Mesodermal cell (in vitro differentiated cells): ENCODE data around the gene METTL17.
A peak's percentile ranks its signal among the peaks of the same experiment; 100 is the strongest.
"Not testable (repeated sequence)": the region's sequence is repeated elsewhere in the genome, so short reads cannot be mapped to it uniquely, and the experiment has no call there.

Experiments
- H3K27ac ChIP-seq: 2 replicates; pipeline ENCODE4 v1.7.0; 2013; ENCODE audit warnings: mild to moderate bottlenecking, low read depth, low read length, moderate library complexity; ENCODE audit not compliant: severe bottlenecking
- H3K36me3 ChIP-seq: 2 replicates; pipeline ENCODE4 v1.7.1; 2013; ENCODE audit warnings: mild to moderate bottlenecking, low read length, moderate library complexity; ENCODE audit not compliant: control insufficient read depth, insufficient read depth
- H3K4me1 ChIP-seq: one replicate; pipeline ENCODE4 v1.7.1; 2013; ENCODE audit warnings: mild to moderate bottlenecking, low read length; ENCODE audit not compliant: insufficient read depth, control insufficient read depth, poor library complexity, severe bottlenecking
- H3K4me3 ChIP-seq: 2 replicates; pipeline ENCODE4 v1.7.0; 2013; ENCODE audit warnings: low read length, control low read depth, mild to moderate bottlenecking; ENCODE audit not compliant: insufficient read depth, poor library complexity, severe bottlenecking; ENCODE audit errors: extremely low read depth
- H3K9me3 ChIP-seq: 2 replicates; pipeline ENCODE4 v1.7.1; 2013; ENCODE audit warnings: mild to moderate bottlenecking, low read length, moderate library complexity; ENCODE audit not compliant: control insufficient read depth
- WGBS, 2 experiments: methylation state at CpG; one replicate each; pipeline ENCODE4 v1.1.5; 2013; ENCODE audit warnings: missing lambda C conversion rate in 2 of 2; ENCODE audit not compliant: insufficient coverage in 2 of 2; 5-methylcytosine and 5-hydroxymethylcytosine counted together

METTL17 gene

GRCh38 chr14:20971705-20972021 is 18.1 kb upstream of the METTL17 start:
- H3K4me1 ChIP-seq: peaks cover 27% of the 10 kb centered on the region
- no peaks in the 10 kb centered on the region for H3K36me3 ChIP-seq
- peak overlapping the region; percentile 63 for H3K4me3 ChIP-seq
- no peaks in the 10 kb centered on the region for H3K9me3 ChIP-seq
- H3K27ac ChIP-seq: peak overlapping the region; percentile 80
- 13 to 29% methylated on average over 8 of the region's 8 CpGs for WGBS, 2 experiments

GRCh38 chr14:20973501-20973900 is 16.3 kb upstream of the METTL17 start:
- Histone ChIP-seq H3K27ac (no peak overlapping the region), H3K4me1 (peaks cover 32% of the 10 kb centered on the region), H3K36me3 (no peaks in the 10 kb centered on the region), H3K4me3 (no peak overlapping the region), H3K9me3 (no peaks in the 10 kb centered on the region)
- 100% methylated on average over 1 of the region's 3 CpGs; no CpG with 5 or more reads in 1 of the 2 experiments for WGBS, 2 experiments

GRCh38 chr14:20976291-20976690 is 13.5 kb upstream of the METTL17 start:
- no peaks in the 10 kb centered on the region for H3K9me3 ChIP-seq
- H3K36me3 ChIP-seq: no peaks in the 10 kb centered on the region
- H3K4me3 ChIP-seq: no peak overlapping the region
- H3K4me1 ChIP-seq: peaks cover 32% of the 10 kb centered on the region
- no CpG with 5 or more reads among the region's 1 CpG for WGBS, 2 experiments
- H3K27ac ChIP-seq: no peak overlapping the region

GRCh38 chr14:20978687-20979086 is 11.1 kb upstream of the METTL17 start:
- no peaks in the 10 kb centered on the region for H3K36me3 ChIP-seq
- no peak overlapping the region for H3K4me3 ChIP-seq
- H3K27ac ChIP-seq: no peak overlapping the region
- peaks cover 17% of the 10 kb centered on the region for H3K4me1 ChIP-seq
- WGBS, 2 experiments: 100% methylated on average over 1 of the region's 1 CpG
- H3K9me3 ChIP-seq: no peaks in the 10 kb centered on the region

- Histone ChIP-seq H3K9me3 (no peaks in the 10 kb centered on the region), H3K36me3 (no peaks in the 10 kb centered on the region), H3K4me1 (peaks cover 5% of the 10 kb centered on the region), H3K4me3 (no peak overlapping the region), H3K27ac (no peak overlapping the region)
- WGBS, 2 experiments: 83 to 89% methylated on average over 1 of the region's 1 CpG
These were observed 8.9 kb upstream of the METTL17 start for GRCh38 chr14:20980906-20981305.

GRCh38 chr14:20982646-20983369 is 7.0 kb upstream of the METTL17 start:
- Histone ChIP-seq H3K36me3 (no peaks in the 10 kb centered on the region), H3K4me3 (no peak overlapping the region), H3K9me3 (no peaks in the 10 kb centered on the region), H3K4me1 (peaks cover 14% of the 10 kb centered on the region), H3K27ac (no peak overlapping the region)
- WGBS, 2 experiments: 67% methylated on average over 1 of the region's 2 CpGs; no CpG with 5 or more reads in 1 of the 2 experiments

- not testable (repeated sequence) for H3K27ac ChIP-seq, H3K9me3 ChIP-seq, H3K4me3 ChIP-seq, H3K36me3 ChIP-seq
- peaks cover 18% of the 10 kb centered on the region for H3K4me1 ChIP-seq
- 100% methylated on average over 4 of the region's 4 CpGs; no CpG with 5 or more reads in 1 of the 2 experiments for WGBS, 2 experiments
These were observed 4.1 kb upstream of the METTL17 start for GRCh38 chr14:20985650-20986049.

- 63 to 75% methylated on average over 2 of the region's 2 CpGs for WGBS, 2 experiments
These were observed 3.0 kb upstream of the METTL17 start for GRCh38 chr14:20986811-20987210.

GRCh38 chr14:20988717-20989470 is 886 bp upstream of the METTL17 start:
- peaks cover 23% of the 10 kb centered on the region for H3K36me3 ChIP-seq
- H3K4me3 ChIP-seq: peak overlapping the region; percentile 25
- 93 to 95% methylated on average over 9 to 12 of the region's 15 CpGs for WGBS, 2 experiments
- H3K4me1 ChIP-seq: peaks cover 18% of the 10 kb centered on the region
- H3K9me3 ChIP-seq: no peaks in the 10 kb centered on the region
- peak overlapping the region; percentile 33 for H3K27ac ChIP-seq

More at GRCh38 chr14:20986811-20987210, 3.0 kb upstream of the METTL17 start:
- H3K4me1 ChIP-seq: peaks cover 18% of the 10 kb centered on the region
- no peak overlapping the region for H3K27ac ChIP-seq
- H3K9me3 ChIP-seq: no peaks in the 10 kb centered on the region
- H3K4me3 ChIP-seq: no peak overlapping the region
- H3K36me3 ChIP-seq: peaks cover 4% of the 10 kb centered on the region

- Histone ChIP-seq H3K27ac (no peak overlapping the region), H3K4me1 (peaks cover 18% of the 10 kb centered on the region), H3K36me3 (peaks cover 28% of the 10 kb centered on the region), H3K9me3 (no peaks in the 10 kb centered on the region), H3K4me3 (peak overlapping the region; percentile 67)
- WGBS, 2 experiments: 0% methylated on average over 2 to 4 of the region's 11 CpGs
These were observed 351 bp upstream of the METTL17 start for GRCh38 chr14:20989471-20989786.

- peaks cover 22% of the 10 kb centered on the region for H3K4me1 ChIP-seq
- no peak overlapping the region for H3K27ac ChIP-seq
- H3K4me3 ChIP-seq: no peak overlapping the region
- no peaks in the 10 kb centered on the region for H3K9me3 ChIP-seq
- 95 to 98% methylated on average over 12 to 14 of the region's 14 CpGs for WGBS, 2 experiments
- H3K36me3 ChIP-seq: peaks cover 56% of the 10 kb centered on the region
These were observed 6.7 kb downstream of the METTL17 start for GRCh38 chr14:20996521-20996920.
